ENCODE measurements around the gene PLD3. TPM values are rescaled to one million over a fixed set of nuclear protein-coding genes. Genes with fewer than 3 reads are reported as not detected.

PLD3 gene
- total and polyA plus RNA-seq, 2 donors (not counting 3 experiments of a cell fraction or from before 2014, with no cell fraction given) = 166 to 479 TPM

GRCh38 chr19:40392123-40392522, 43.6 kb downstream of the PLD3 start:
- no peaks in the 10 kb centered on the region for H3K36me3 ChIP-seq (ENCODE audit: control insufficient read depth in 2 of 2, extremely low read depth in 1 of 2, insufficient read depth in 2 of 2, low read length in 2 of 2)
- no TSS peak for BruUV-seq (replicated peaks)
- TF ChIP-seq MYC (IDR thresholded peaks at IDR 0.05; ENCODE audit: low read depth, low read length) (no peak), POLR2AphosphoS5 (IDR thresholded peaks at IDR 0.05; ENCODE audit: insufficient read depth, low read depth, low read length) (no peak), POLR2A (IDR thresholded peaks at IDR 0.05; ENCODE audit: low read depth, low read length) (no peak), MAX (IDR thresholded peaks at IDR 0.05; ENCODE audit: insufficient read depth, insufficient read length) (no peak), CTCF (IDR thresholded peaks at IDR 0.05; ENCODE audit: extremely low read depth in 1 of 2, insufficient read depth in 1 of 2, low read depth in 1 of 2, low read length in 2 of 2) (no peak), FOS (IDR thresholded peaks at IDR 0.05; ENCODE audit: borderline replicate concordance, insufficient read depth, low read length) (no peak), GATA2 (IDR thresholded peaks at IDR 0.05; ENCODE audit: insufficient read depth, insufficient read length, low read depth, low read length) (no peak), JUN (IDR thresholded peaks at IDR 0.05; ENCODE audit: borderline replicate concordance, insufficient read depth, insufficient read length, low read depth) (no peak), EZH2 (IDR thresholded peaks at IDR 0.05; ENCODE audit: borderline replicate concordance, low read depth, low read length, severe bottlenecking) (no peak)
- no peak overlapping the region for H3K4me3 ChIP-seq (replicated peaks in 1 of 3; ENCODE audit: insufficient read depth in 1 of 3, low read depth in 1 of 3, low read length in 3 of 3)
- H3K27me3 ChIP-seq (ENCODE audit: control insufficient read depth in 2 of 2, insufficient read depth in 2 of 2, low read length in 2 of 2) = no peaks in the 10 kb centered on the region
- H3K4me2 ChIP-seq (ENCODE audit: insufficient read depth, low read length) = no peak overlapping the region
- POLR2A ChIA-PET = no interaction called here
- DNase-seq (ENCODE audit: low read depth, low spot score) (no peak), FAIRE-seq (no peak)
- CTCF ChIA-PET = no interaction called here
- no peaks in the 10 kb centered on the region for H3K9me3 ChIP-seq (replicated peaks; ENCODE audit: control insufficient read depth, insufficient read depth, low read length)
- no peaks in the 10 kb centered on the region for H3K9me1 ChIP-seq (replicated peaks; ENCODE audit: control insufficient read depth, extremely low read depth, insufficient read depth, low read length)
- H3K27ac ChIP-seq (ENCODE audit: insufficient read depth, low read depth, low read length) = no peak overlapping the region
- no peaks in the 10 kb centered on the region for H4K20me1 ChIP-seq (replicated peaks; ENCODE audit: control insufficient read depth, extremely low read depth, insufficient read depth, low read length)
- no peaks in the 10 kb centered on the region for H3K4me1 ChIP-seq (ENCODE audit: control insufficient read depth, extremely low read depth, insufficient read depth, low read length)
- dilution Hi-C loops (cut with MboI; ENCODE audit: extremely low pct_ligation_motif_present, low sequenced_read_pairs) = no loop called here
- no peak overlapping the region for H3K9ac ChIP-seq (replicated peaks; ENCODE audit: extremely low read depth, insufficient read depth, low read length)
- no peak overlapping the region for H2AFZ ChIP-seq (ENCODE audit: low read depth, low read length)
- intact Hi-C loops (cut with micrococcal nuclease) = no loop called here
- H3K79me2 ChIP-seq (ENCODE audit: control insufficient read depth, insufficient read depth, low read length) = no peaks in the 10 kb centered on the region

Data from endothelial cell of umbilical vein (primary cell).